ENCODE results near the gene TMPRSS2. TPM values are rescaled to one million over a fixed set of nuclear protein-coding genes. Genes with fewer than 3 reads are reported as not detected.

TMPRSS2 gene
- total RNA-seq, 1 donor from 2014 or later, result 0.84 TPM

DNA sequence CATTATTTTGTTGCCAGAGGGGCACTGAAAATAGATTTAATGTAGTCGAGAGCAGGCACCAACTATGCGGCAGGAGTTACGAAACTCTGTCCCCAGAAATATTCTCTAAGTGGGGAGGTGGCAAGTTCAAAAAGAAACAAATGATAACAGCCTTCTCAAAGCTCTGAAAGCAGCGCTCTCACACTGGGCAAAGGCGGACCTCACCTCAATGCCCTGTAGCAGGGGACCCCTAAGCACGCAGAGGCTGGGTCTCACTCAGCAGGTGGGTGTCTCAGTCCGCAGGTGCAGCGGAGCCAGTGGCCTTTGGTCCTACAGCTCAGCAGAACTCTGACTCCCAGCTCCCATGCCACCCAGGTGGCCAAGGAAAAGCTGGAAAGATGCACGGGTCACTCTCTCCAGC is 21.8 kb upstream of the TMPRSS2 start:
- no peak overlapping the region for H3K4me2 ChIP-seq (ENCODE audit: low read length)
- peaks cover 4% of the 10 kb centered on the region for H3K9me3 Mint-ChIP-seq (ENCODE audit: unreplicated experiment)
- no peaks in the 10 kb centered on the region for H3K79me2 ChIP-seq (ENCODE audit: insufficient read depth, low read length)
- H2AFZ ChIP-seq (ENCODE audit: low read depth, low read length), result no peak overlapping the region
- no peak overlapping the region for H3K27ac ChIP-seq (ENCODE audit: low read depth, low read length)
- H3K36me3 Mint-ChIP-seq (ENCODE audit: low read depth, unreplicated experiment), result no peaks in the 10 kb centered on the region
- no peaks in the 10 kb centered on the region for H3K4me1 ChIP-seq (ENCODE audit: insufficient read depth, low read length)
- TF ChIP-seq EZH2 (IDR thresholded peaks at IDR 0.05; ENCODE audit: insufficient read depth, low read length), result no peak
- TF ChIP-seq, protein P1, sequence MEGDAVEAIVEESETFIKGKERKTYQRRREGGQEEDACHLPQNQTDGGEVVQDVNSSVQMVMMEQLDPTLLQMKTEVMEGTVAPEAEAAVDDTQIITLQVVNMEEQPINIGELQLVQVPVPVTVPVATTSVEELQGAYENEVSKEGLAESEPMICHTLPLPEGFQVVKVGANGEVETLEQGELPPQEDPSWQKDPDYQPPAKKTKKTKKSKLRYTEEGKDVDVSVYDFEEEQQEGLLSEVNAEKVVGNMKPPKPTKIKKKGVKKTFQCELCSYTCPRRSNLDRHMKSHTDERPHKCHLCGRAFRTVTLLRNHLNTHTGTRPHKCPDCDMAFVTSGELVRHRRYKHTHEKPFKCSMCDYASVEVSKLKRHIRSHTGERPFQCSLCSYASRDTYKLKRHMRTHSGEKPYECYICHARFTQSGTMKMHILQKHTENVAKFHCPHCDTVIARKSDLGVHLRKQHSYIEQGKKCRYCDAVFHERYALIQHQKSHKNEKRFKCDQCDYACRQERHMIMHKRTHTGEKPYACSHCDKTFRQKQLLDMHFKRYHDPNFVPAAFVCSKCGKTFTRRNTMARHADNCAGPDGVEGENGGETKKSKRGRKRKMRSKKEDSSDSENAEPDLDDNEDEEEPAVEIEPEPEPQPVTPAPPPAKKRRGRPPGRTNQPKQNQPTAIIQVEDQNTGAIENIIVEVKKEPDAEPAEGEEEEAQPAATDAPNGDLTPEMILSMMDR (IDR thresholded peaks at IDR 0.05; ENCODE audit: insufficient read depth, low read depth, low read length), result no peak
- peaks cover 52% of the 10 kb centered on the region for H3K27me3 Mint-ChIP-seq (ENCODE audit: low read depth, unreplicated experiment)
- H3K4me1 Mint-ChIP-seq (ENCODE audit: low read depth, unreplicated experiment), result no peaks in the 10 kb centered on the region
- no peaks in the 10 kb centered on the region for H4K20me1 ChIP-seq (ENCODE audit: insufficient read depth, low read length)
- H3K9ac ChIP-seq (ENCODE audit: low read length), result no peak overlapping the region
- H3K27ac Mint-ChIP-seq (ENCODE audit: unreplicated experiment), result no peak overlapping the region
- H3K27me3 ChIP-seq (ENCODE audit: insufficient read depth, low read length), result peaks cover 10% of the 10 kb centered on the region
- DNase-seq (ENCODE audit: low read depth) (no peak), FAIRE-seq (no peak)
- H3K36me3 ChIP-seq (ENCODE audit: insufficient read depth, low read length), result no peaks in the 10 kb centered on the region
- no peaks in the 10 kb centered on the region for H3K9me3 ChIP-seq (ENCODE audit: insufficient read depth, low read depth, low read length)
- no peak overlapping the region for H3K4me3 Mint-ChIP-seq (ENCODE audit: unreplicated experiment)
- H3K4me3 ChIP-seq (ENCODE audit: insufficient read depth, low read depth, low read length), result no peak overlapping the region

DNA sequence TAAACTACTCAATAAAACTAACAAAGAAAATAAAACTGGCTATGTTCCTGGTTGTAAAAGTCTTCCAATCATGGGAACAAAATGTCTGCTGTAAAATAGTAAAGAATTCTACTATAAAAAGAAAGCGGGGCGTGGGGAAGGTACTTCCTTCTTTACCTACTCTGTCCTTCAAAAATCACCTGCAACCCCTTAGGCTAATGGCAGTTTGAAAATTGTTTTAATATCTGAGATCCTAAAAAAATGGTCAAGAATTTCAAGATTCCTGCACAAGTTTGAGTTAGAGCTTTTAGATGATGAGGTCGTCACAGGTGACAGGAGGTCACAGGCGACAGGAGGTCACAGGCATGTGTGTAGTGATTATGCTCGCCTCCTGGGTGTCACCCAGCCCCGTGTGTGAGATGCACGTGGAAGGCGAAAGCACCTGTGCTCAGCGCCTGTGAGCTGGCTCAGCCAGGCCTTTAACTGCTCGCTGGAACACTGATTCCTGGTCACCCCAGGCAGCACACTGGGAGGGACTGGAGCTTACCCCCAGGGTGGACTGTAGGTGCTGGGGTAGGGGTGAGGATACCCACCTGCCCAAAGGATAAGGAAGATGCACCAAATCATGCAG is 18.6 kb upstream of the TMPRSS2 start:
- no peaks in the 10 kb centered on the region for H3K4me1 ChIP-seq (ENCODE audit: insufficient read depth, low read length)
- no peaks in the 10 kb centered on the region for H3K9me3 Mint-ChIP-seq (ENCODE audit: unreplicated experiment)
- no peak overlapping the region for H3K4me3 ChIP-seq (ENCODE audit: insufficient read depth, low read depth, low read length)
- no peak overlapping the region for H3K9ac ChIP-seq (ENCODE audit: low read length)
- no peak overlapping the region for H3K27ac ChIP-seq (ENCODE audit: low read depth, low read length)
- no peak for TF ChIP-seq EZH2 (IDR thresholded peaks at IDR 0.05; ENCODE audit: insufficient read depth, low read length)
- TF ChIP-seq, protein P1 (IDR thresholded peaks at IDR 0.05; ENCODE audit: insufficient read depth, low read depth, low read length), result no peak
- H2AFZ ChIP-seq (ENCODE audit: low read depth, low read length), result no peak overlapping the region
- H3K27me3 Mint-ChIP-seq (ENCODE audit: low read depth, unreplicated experiment), result peaks cover 39% of the 10 kb centered on the region
- no peaks in the 10 kb centered on the region for H3K79me2 ChIP-seq (ENCODE audit: insufficient read depth, low read length)
- H3K4me1 Mint-ChIP-seq (ENCODE audit: low read depth, unreplicated experiment), result no peaks in the 10 kb centered on the region
- DNase-seq (ENCODE audit: low read depth) (no peak), FAIRE-seq (no peak)
- H3K9me3 ChIP-seq (ENCODE audit: insufficient read depth, low read depth, low read length), result no peaks in the 10 kb centered on the region
- H3K4me2 ChIP-seq (ENCODE audit: low read length), result no peak overlapping the region
- no peaks in the 10 kb centered on the region for H3K36me3 ChIP-seq (ENCODE audit: insufficient read depth, low read length)
- H3K27ac Mint-ChIP-seq (ENCODE audit: unreplicated experiment), result no peak overlapping the region
- no peaks in the 10 kb centered on the region for H4K20me1 ChIP-seq (ENCODE audit: insufficient read depth, low read length)
- H3K4me3 Mint-ChIP-seq (ENCODE audit: unreplicated experiment), result no peak overlapping the region
- peaks cover 3% of the 10 kb centered on the region for H3K27me3 ChIP-seq (ENCODE audit: insufficient read depth, low read length)
- no peaks in the 10 kb centered on the region for H3K36me3 Mint-ChIP-seq (ENCODE audit: low read depth, unreplicated experiment)

DNA sequence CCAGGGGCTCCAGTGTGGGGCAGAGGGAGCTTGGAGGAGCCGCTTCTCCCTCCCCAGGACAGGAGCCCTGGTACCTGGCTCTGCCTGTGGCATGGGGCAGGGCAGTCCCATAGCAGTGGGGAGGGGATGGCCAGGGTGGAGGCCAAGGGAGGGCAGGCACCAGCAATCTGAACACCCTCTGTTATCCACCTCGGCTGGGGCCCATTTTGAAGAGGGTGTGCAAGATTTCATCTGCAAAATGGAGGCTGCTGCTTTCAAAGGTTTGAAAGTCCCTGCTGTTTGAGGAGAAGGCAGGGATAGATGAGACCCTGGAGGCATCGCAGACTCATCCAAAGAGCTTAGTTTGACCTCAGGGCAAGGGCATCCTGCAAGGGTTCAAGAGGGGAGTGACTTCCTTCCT is 15.2 kb upstream of the TMPRSS2 start:
- no peaks in the 10 kb centered on the region for H4K20me1 ChIP-seq (ENCODE audit: insufficient read depth, low read length)
- H3K9me3 ChIP-seq (ENCODE audit: insufficient read depth, low read depth, low read length), result no peaks in the 10 kb centered on the region
- H3K9me3 Mint-ChIP-seq (ENCODE audit: unreplicated experiment), result peaks cover 7% of the 10 kb centered on the region
- H3K4me1 ChIP-seq (ENCODE audit: insufficient read depth, low read length), result no peaks in the 10 kb centered on the region
- H3K4me3 Mint-ChIP-seq (ENCODE audit: unreplicated experiment), result no peak overlapping the region
- H3K4me1 Mint-ChIP-seq (ENCODE audit: low read depth, unreplicated experiment), result no peaks in the 10 kb centered on the region
- H3K4me3 ChIP-seq (ENCODE audit: insufficient read depth, low read depth, low read length), result no peak overlapping the region
- no peaks in the 10 kb centered on the region for H3K36me3 ChIP-seq (ENCODE audit: insufficient read depth, low read length)
- no peaks in the 10 kb centered on the region for H3K79me2 ChIP-seq (ENCODE audit: insufficient read depth, low read length)
- DNase-seq (ENCODE audit: low read depth), result no peak
- TF ChIP-seq EZH2 (IDR thresholded peaks at IDR 0.05; ENCODE audit: insufficient read depth, low read length), result no peak
- TF ChIP-seq, protein P1 (IDR thresholded peaks at IDR 0.05; ENCODE audit: insufficient read depth, low read depth, low read length), result no peak
- H3K27ac Mint-ChIP-seq (ENCODE audit: unreplicated experiment), result no peak overlapping the region
- no peak overlapping the region for H3K9ac ChIP-seq (ENCODE audit: low read length)
- H3K4me2 ChIP-seq (ENCODE audit: low read length), result no peak overlapping the region
- peaks cover 21% of the 10 kb centered on the region for H3K27me3 Mint-ChIP-seq (ENCODE audit: low read depth, unreplicated experiment)
- peaks cover 3% of the 10 kb centered on the region for H3K27me3 ChIP-seq (ENCODE audit: insufficient read depth, low read length)
- H3K27ac ChIP-seq (ENCODE audit: low read depth, low read length), result no peak overlapping the region
- no peaks in the 10 kb centered on the region for H3K36me3 Mint-ChIP-seq (ENCODE audit: low read depth, unreplicated experiment)
- no peak overlapping the region for H2AFZ ChIP-seq (ENCODE audit: low read depth, low read length)
- no peak for FAIRE-seq
